GM19324 (cell line): ENCODE results near the gene ZMIZ1.

ENCODE experiments used
- ATAC-seq: cut with Tn5 transposase; IDR thresholded peaks from one replicate; pipeline ENCODE4 v1.9.1; 2021; ENCODE audit warnings: mild to moderate bottlenecking, moderate library complexity; ENCODE audit not compliant: unreplicated experiment, low FRiP score

The ZMIZ1 gene

DNA sequence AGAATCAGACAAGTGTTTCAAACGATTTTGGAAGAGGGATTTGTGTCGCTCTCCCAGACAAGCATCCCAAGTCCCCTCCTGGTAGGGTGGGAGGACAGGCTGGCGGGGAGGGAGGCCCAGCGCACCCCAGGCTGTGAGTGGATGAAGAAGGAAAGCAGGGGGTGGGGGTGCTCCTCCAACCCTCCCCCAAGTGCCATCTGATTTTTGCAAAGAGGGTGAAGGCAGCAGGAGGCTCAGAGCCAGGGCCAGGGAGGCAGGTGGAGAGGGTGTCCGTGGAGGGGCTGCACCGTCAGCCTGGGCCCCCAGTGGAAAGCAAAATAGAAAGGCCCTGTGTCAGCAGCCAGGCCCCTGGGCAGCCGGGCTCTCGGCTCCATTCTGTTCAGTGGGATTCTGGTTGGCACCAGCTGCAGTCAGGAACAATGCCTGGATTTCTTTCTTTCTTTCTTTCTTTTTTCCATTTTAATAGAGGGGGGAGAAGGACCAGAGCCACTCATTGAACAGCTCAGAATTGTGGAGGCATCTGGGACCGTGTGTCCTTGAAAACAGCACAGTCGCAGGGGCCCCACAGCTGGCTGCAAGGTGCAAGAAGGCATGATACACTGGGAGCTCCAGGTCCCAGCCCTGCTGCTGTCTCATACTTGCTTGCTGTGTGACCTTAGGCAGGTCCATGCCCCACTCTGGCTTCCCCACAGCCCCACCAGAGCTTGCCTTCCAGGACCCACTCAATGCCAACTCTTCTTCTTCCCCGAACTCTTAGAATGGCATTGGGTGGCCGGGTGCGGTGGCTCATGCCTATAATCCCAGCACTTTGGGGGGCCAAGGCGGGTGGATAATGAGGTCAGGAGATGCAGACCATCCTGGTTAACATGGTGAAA is 7.1 kb upstream of the ZMIZ1 start:
- ATAC-seq: no peak

GRCh38 chr10:79063071-79063491 is 5.7 kb upstream of the ZMIZ1 start:
- ATAC-seq: no peak

GRCh38 chr10:79063661-79064492 is 4.9 kb upstream of the ZMIZ1 start:
- ATAC-seq: no peak

- ATAC-seq: no peak
These were observed 3.6 kb upstream of the ZMIZ1 start for GRCh38 chr10:79065091-79065551.

GRCh38 chr10:79065853-79066252 is 2.9 kb upstream of the ZMIZ1 start:
- no peak for ATAC-seq

GRCh38 chr10:79066411-79067240 is 2.1 kb upstream of the ZMIZ1 start:
- no peak for ATAC-seq

- no peak for ATAC-seq
These were observed 1.2 kb upstream of the ZMIZ1 start for GRCh38 chr10:79067241-79068202.

DNA sequence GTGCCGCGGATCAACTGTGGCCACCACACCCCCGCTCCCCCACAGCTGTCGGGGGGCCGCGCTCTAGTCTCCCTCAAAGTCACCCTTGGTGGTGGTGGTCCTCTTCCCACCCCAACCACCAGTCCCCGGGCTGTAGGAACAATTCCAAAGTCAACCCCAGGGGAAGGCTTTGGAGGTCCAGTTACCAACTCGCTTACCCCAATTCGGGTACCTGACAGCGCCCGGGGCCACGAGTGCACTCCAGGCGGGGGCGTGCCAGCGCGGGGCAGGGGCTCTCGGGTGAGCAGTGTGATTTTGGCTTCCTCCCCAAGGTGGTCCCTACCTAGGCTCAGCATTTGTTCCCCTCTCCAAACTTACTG is 584 bp upstream of the ZMIZ1 start:
- ATAC-seq: no peak

GRCh38 chr10:79069325-79070080 is 737 bp downstream of the ZMIZ1 start:
- peak; percentile 18 for ATAC-seq

GRCh38 chr10:79070081-79070605 is 1.4 kb downstream of the ZMIZ1 start:
- no peak for ATAC-seq

GRCh38 chr10:79070606-79071395 is 2.0 kb downstream of the ZMIZ1 start:
- no peak for ATAC-seq

- no peak for ATAC-seq
These were observed 2.7 kb downstream of the ZMIZ1 start for GRCh38 chr10:79071396-79071923.

GRCh38 chr10:79072041-79072441 is 3.3 kb downstream of the ZMIZ1 start:
- no peak for ATAC-seq

GRCh38 chr10:79072994-79073645 is 4.4 kb downstream of the ZMIZ1 start:
- ATAC-seq: no peak

- ATAC-seq: no peak
These were observed 5.1 kb downstream of the ZMIZ1 start for GRCh38 chr10:79073784-79074432.

DNA sequence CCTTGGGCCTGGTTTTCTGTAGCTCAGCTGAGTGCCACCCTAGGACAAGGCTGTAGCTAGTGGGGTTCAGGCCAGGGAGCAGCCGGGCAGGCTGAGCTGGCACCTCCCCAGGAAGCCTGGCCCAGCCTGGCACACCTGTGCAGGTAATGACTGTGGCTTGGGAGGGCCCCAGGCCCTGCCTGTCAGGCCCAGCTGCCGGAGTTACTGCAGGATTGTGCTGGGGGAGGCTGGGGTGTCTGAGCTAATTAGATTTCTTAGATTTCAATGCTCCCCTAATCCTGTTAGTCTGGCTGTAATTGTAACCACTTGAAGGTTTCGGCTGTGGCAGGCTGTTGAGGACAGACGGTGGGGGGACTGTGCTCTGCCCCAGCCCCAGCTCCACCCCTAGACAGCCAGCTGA is 6.0 kb downstream of the ZMIZ1 start:
- ATAC-seq: no peak

- ATAC-seq: no peak
These were observed 6.7 kb downstream of the ZMIZ1 start for GRCh38 chr10:79075418-79075817.
